SK-N-SH (cell line): ENCODE data around the gene SLC7A5. TPM values are rescaled to one million over a fixed set of nuclear protein-coding genes. Genes with fewer than 3 reads are reported as not detected.

ENCODE experiments used
- CTCF ChIA-PET: fragments of 300-600, 350-600 bp; formaldehyde crosslinking; extraction: SDS; loops from one replicate; lab custom pipeline; 2021; lab: Yijun Ruan, JAX
- POLR2A ChIA-PET: fragments of 350-600 bp; sonication (Branson Sonifier 250); formaldehyde crosslinking; extraction: SDS; loops from one replicate; lab custom pipeline; 2020; ENCODE audit warnings: antibody characterized with exemption, inconsistent platforms; lab: Yijun Ruan, JAX
- DNase-seq: peaks from one replicate; pipeline ENCODE4 v3.0.0; 2012
- H2AFZ ChIP-seq: fragments of 200-600 bp; sonication (generic); 2 replicates; pipeline ENCODE4 v1.8.1; 2016; ENCODE audit warnings: antibody characterized with exemption, mild to moderate bottlenecking, low read depth
- H3F3A ChIP-seq: fragments of 200-600 bp; sonication (generic); replicated peaks from 2 replicates; pipeline ENCODE3; 2016; ENCODE audit warnings: antibody characterized with exemption, mild to moderate bottlenecking; ENCODE audit not compliant: insufficient read depth
- H3K27ac ChIP-seq, 2 experiments: fragments of 200-500 bp in 1 of 2; fragments of 200-600 bp in 1 of 2; sonication (Bioruptor generic) in 1 of 2; sonication (generic), shearing (Covaris generic) in 1 of 2; 2 replicates each; pipeline versions ENCODE4 v1.5.1 to v1.6.1; 2014 to 2016; ENCODE audit warnings: low read depth in 2 of 2, inconsistent platforms in 1 of 2, low read length in 1 of 2, mild to moderate bottlenecking in 1 of 2, mixed read lengths in 1 of 2
- H3K27me3 ChIP-seq: fragments of 200-600 bp; sonication (generic), shearing (Covaris generic); 2 replicates; pipeline ENCODE4 v1.6.1; 2016; ENCODE audit warnings: mixed run types; ENCODE audit not compliant: insufficient read depth
- H3K36me3 ChIP-seq, 2 experiments: fragments of 200-500 bp in 1 of 2; fragments of 200-600 bp in 1 of 2; sonication (Bioruptor generic) in 1 of 2; sonication (generic) in 1 of 2; replicated peaks in 1 of 2; 2 replicates each; pipeline versions ENCODE3 to v1.5.1; 2014 to 2016; ENCODE audit warnings: low read length in 1 of 2, mild to moderate bottlenecking in 1 of 2; ENCODE audit not compliant: insufficient read depth in 2 of 2, control insufficient read depth in 1 of 2
- H3K4me1 ChIP-seq, 2 experiments: fragments of 200-500 bp in 1 of 2; fragments of 200-600 bp in 1 of 2; sonication (Bioruptor generic) in 1 of 2; sonication (generic), shearing (Covaris generic) in 1 of 2; 2 replicates each; pipeline versions ENCODE4 v1.5.1 to v1.6.1; 2014 to 2016; ENCODE audit warnings: low read depth in 1 of 2, low read length in 1 of 2, mixed run types in 1 of 2; ENCODE audit not compliant: insufficient read depth in 2 of 2, control insufficient read depth in 1 of 2
- H3K4me2 ChIP-seq: fragments of 200-600 bp; sonication (generic), shearing (Covaris generic); 2 replicates; pipeline ENCODE4 v1.6.1; 2017; ENCODE audit warnings: mixed run types
- H3K4me3 ChIP-seq, 2 experiments: fragments of 200-500 bp in 1 of 2; fragments of 200-600 bp in 1 of 2; sonication (Bioruptor generic) in 1 of 2; sonication (generic), shearing (Covaris generic) in 1 of 2; 2 replicates each; pipeline versions ENCODE4 v1.5.1 to v1.8.1; 2014 to 2016; ENCODE audit warnings: low read depth in 2 of 2, inconsistent platforms in 1 of 2, low read length in 1 of 2, mild to moderate bottlenecking in 1 of 2, mixed read lengths in 1 of 2, moderate library complexity in 1 of 2
- H3K79me2 ChIP-seq: fragments of 200-600 bp; sonication (generic); 2 replicates; pipeline ENCODE4 v1.8.1; 2017; ENCODE audit warnings: mild to moderate bottlenecking; ENCODE audit not compliant: insufficient read depth
- H3K9ac ChIP-seq: fragments of 200-600 bp; sonication (generic); 2 replicates; pipeline ENCODE4 v1.6.1; 2017; ENCODE audit warnings: mixed run types
- H3K9me2 ChIP-seq: fragments of 200-600 bp; sonication (generic); 2 replicates; pipeline ENCODE4 v1.6.1; 2017; ENCODE audit warnings: mixed run types
- H3K9me3 ChIP-seq: fragments of 200-600 bp; sonication (generic); 2 replicates; pipeline ENCODE4 v1.6.1; 2017; ENCODE audit warnings: mixed run types, mild to moderate bottlenecking, moderate library complexity
- H4K20me1 ChIP-seq: fragments of 200-600 bp; sonication (generic); 2 replicates; pipeline ENCODE4 v1.6.1; 2017; ENCODE audit warnings: mild to moderate bottlenecking, mixed run types; ENCODE audit not compliant: insufficient read depth
- CHD2 ChIP-seq: fragments of 150-350 bp; IDR thresholded peaks from 2 replicates; pipeline ENCODE4 v1.6.1; 2018; ENCODE audit warnings: low read length; ENCODE audit not compliant: partially characterized antibody
- EZH2phosphoT487 ChIP-seq: fragments of 200-600 bp; sonication (generic); IDR thresholded peaks from 2 replicates; pipeline ENCODE4 v1.6.1; 2017; ENCODE audit warnings: low read depth, mixed run types, mild to moderate bottlenecking, antibody characterized with exemption, moderate library complexity, borderline replicate concordance
- MEF2A ChIP-seq: IDR thresholded peaks from 2 replicates; pipeline ENCODE4 v1.4.0; 2012; ENCODE audit warnings: low read depth, borderline replicate concordance
- NRF1 ChIP-seq: IDR thresholded peaks from 2 replicates; pipeline ENCODE4 v1.6.1; 2012; ENCODE audit warnings: low read depth, mild to moderate bottlenecking, low read length
- POLR2AphosphoS5 ChIP-seq: IDR thresholded peaks from 2 replicates; pipeline ENCODE4 v1.6.1; 2012; ENCODE audit warnings: low read depth, low read length
- RCOR1 ChIP-seq: fragments of 150-350 bp; IDR thresholded peaks from 2 replicates; pipeline ENCODE4 v1.6.1; 2017; ENCODE audit warnings: antibody characterized with exemption, low read length
- TEAD4 ChIP-seq: IDR thresholded peaks from 2 replicates; pipeline ENCODE4 v1.4.0; 2012; ENCODE audit warnings: mild to moderate bottlenecking, borderline replicate concordance; ENCODE audit not compliant: insufficient read depth
- WGBS: methylation state at CpG from one replicate; pipeline ENCODE4 v1.1.6; 2017; ENCODE audit warnings: low lambda C conversion rate; 5-methylcytosine and 5-hydroxymethylcytosine counted together
- polyA plus RNA-seq, 3 experiments: library from polyadenylated mRNA; depleted of rRNA; stranded (reverse); fragments of >200 nt; gene quantifications; 2 replicates each; pipeline ENCODE4 v1.2.3, GENCODE V29; 2012
- TF ChIP-seq, protein P1 (sequence below): IDR thresholded peaks from 2 replicates; pipeline ENCODE4 v1.4.0; 2012; ENCODE audit warnings: low read depth, borderline replicate concordance
- TF ChIP-seq, protein P2 (sequence below): fragments of 150-350 bp; IDR thresholded peaks from 2 replicates; pipeline ENCODE4 v1.6.1; 2017; ENCODE audit warnings: antibody characterized with exemption, low read length, low read depth, borderline replicate concordance
- TF ChIP-seq, protein P3 (sequence below): fragments of 150-350 bp; IDR thresholded peaks from 2 replicates; pipeline ENCODE4 v1.6.1; 2016; ENCODE audit warnings: mild to moderate bottlenecking, low read depth, low read length
- TF ChIP-seq, protein P4 (sequence below): IDR thresholded peaks from 2 replicates; pipeline ENCODE4 v1.4.0; 2012; ENCODE audit warnings: low read depth

The SLC7A5 gene
- polyA plus RNA-seq, 1 of the 3 experiments (the other 2 are of a cell fraction), result 15.1 TPM

DNA sequence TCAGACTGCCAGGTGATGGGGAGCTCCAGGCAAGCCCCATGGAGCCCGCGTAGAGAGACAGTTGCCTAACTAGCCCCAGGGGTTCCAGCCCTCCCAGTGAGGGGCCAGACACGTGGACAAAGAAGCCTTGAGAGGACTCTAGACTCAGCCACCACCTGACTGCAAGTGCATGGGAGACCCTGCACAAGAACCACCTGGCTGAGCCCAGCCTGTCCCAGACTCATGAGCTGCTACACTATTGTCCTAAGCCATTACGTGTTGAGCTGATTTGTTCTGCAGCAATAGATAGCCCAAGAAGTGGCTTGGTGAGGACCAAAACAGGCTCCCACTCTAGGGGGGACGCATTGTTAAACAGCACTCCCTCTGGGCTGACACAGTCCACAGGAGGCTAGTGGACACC is 65.9 kb downstream of the SLC7A5 start:
- ChIA-PET POLR2A (no interaction called here), CTCF (interaction anchor here (0.8 to 13.2 kb wide), 5 partner anchors 9 to 68 kb away, joined by 4 to 113 read pairs (median 5); no protein-coding TSS in a partner anchor)

DNA sequence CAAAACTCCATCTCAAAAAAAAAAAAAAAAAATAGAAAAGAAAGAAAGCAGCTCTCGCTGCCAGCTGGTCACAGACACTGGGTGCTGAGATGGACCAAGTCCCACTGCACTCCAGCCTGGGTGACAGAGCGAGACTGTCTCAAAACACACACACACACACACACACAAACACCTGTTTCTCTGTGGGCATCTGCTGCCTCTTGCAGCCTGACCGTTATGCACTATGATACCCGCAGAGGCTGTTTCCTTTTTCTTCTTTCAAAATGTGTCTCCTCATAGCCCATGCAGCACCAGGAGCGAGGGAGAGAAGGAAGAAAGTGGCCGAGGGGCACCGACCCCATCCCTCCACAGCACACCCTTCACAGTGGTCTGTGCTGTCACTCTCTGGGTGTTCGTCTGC is 66.6 kb downstream of the SLC7A5 start:
- Histone ChIP-seq H3K9ac (no peak overlapping the region), H3K36me3 (no peaks in the 10 kb centered on the region), H4K20me1 (no peaks in the 10 kb centered on the region), H3K4me3 (no peak overlapping the region), H3K79me2 (no peaks in the 10 kb centered on the region), H3K4me2 (no peak overlapping the region), H3K27me3 (no peaks in the 10 kb centered on the region), H3K4me1 (peaks cover 12 to 18% of the 10 kb centered on the region in 2 experiments; a peak in 2 of 4 replicates), H2AFZ (no peak overlapping the region), H3K9me3 (no peaks in the 10 kb centered on the region), H3K9me2 (no peaks in the 10 kb centered on the region), H3F3A (no peaks in the 10 kb centered on the region), H3K27ac (no peak overlapping the region)
- TF ChIP-seq CHD2 (no peak), NRF1 (no peak), RCOR1 (no peak)
- DNase-seq, result no peak
- 64% methylated on average over 4 of the region's 8 CpGs for WGBS
- CTCF ChIA-PET, result interaction anchor here (1.8 to 13.2 kb wide), 3 partner anchors 8 to 69 kb away, joined by 5 to 113 read pairs (median 5); no protein-coding TSS in a partner anchor
- POLR2A ChIA-PET, result no interaction called here

More for the DNA sequence above, 65.9 kb downstream of the SLC7A5 start:
- no peak for DNase-seq
- H3K36me3 ChIP-seq, result no peaks in the 10 kb centered on the region
- H3K9me2 ChIP-seq, result no peaks in the 10 kb centered on the region
- no peaks in the 10 kb centered on the region for H4K20me1 ChIP-seq
- peaks cover 12 to 18% of the 10 kb centered on the region in 2 experiments; a peak in 2 of 4 replicates for H3K4me1 ChIP-seq
- WGBS, result 58% methylated on average over 2 of the region's 5 CpGs
- TF ChIP-seq MEF2A (no peak), NRF1 (no peak)
- TF ChIP-seq, protein P1, sequence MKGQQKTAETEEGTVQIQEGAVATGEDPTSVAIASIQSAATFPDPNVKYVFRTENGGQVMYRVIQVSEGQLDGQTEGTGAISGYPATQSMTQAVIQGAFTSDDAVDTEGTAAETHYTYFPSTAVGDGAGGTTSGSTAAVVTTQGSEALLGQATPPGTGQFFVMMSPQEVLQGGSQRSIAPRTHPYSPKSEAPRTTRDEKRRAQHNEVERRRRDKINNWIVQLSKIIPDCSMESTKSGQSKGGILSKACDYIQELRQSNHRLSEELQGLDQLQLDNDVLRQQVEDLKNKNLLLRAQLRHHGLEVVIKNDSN, result no peak
- TF ChIP-seq, protein P2, sequence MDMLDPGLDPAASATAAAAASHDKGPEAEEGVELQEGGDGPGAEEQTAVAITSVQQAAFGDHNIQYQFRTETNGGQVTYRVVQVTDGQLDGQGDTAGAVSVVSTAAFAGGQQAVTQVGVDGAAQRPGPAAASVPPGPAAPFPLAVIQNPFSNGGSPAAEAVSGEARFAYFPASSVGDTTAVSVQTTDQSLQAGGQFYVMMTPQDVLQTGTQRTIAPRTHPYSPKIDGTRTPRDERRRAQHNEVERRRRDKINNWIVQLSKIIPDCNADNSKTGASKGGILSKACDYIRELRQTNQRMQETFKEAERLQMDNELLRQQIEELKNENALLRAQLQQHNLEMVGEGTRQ, result no peak
- H3K27ac ChIP-seq, result no peak overlapping the region
- no peaks in the 10 kb centered on the region for H3K9me3 ChIP-seq
- H3K4me3 ChIP-seq, result no peak overlapping the region
- H3K4me2 ChIP-seq, result no peak overlapping the region
- H3K79me2 ChIP-seq, result no peaks in the 10 kb centered on the region
- no peaks in the 10 kb centered on the region for H3F3A ChIP-seq
- H3K27me3 ChIP-seq, result no peaks in the 10 kb centered on the region
- no peak overlapping the region for H3K9ac ChIP-seq
- no peak overlapping the region for H2AFZ ChIP-seq

DNA sequence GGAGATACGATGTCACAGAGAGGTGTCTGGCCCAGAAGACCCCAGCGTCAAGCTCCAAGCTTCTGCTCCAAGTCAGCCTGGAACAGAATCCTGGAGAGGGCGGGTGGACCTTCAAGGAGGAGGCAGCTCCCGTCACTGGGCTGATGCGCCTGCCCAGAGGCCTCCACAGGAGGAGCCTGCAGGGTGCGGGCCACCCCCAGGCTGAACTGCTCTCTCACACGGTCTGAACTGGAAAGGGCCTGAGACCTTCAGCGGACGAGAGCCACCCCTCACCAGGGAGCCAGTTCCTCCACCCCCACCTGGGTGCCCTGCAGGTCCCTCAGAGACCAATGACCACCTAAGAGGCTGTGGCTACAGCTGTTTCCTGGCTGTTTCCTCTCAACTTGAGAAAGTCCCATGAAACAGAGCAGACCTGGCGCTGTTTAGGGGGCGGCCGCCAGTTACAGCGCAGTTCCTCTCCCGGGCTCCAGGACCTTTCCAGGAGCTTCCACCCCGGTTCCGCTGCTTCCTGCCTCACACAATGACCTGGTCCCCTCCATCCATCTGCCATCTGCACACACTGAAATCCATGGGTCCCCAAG is 67.5 kb downstream of the SLC7A5 start:
- Histone ChIP-seq H3K9me2 (no peaks in the 10 kb centered on the region), H3K4me2 (no peak overlapping the region), H3K9ac (no peak overlapping the region), H3K9me3 (no peaks in the 10 kb centered on the region), H3K4me3 (no peak overlapping the region), H3F3A (no peaks in the 10 kb centered on the region), H3K27me3 (no peaks in the 10 kb centered on the region), H2AFZ (no peak overlapping the region), H3K36me3 (no peaks in the 10 kb centered on the region), H4K20me1 (no peaks in the 10 kb centered on the region), H3K79me2 (no peaks in the 10 kb centered on the region), H3K27ac (no peak overlapping the region), H3K4me1 (peaks cover 6 to 12% of the 10 kb centered on the region in 2 experiments; a peak in 2 of 4 replicates)
- no peak for DNase-seq
- TF ChIP-seq, protein P3, sequence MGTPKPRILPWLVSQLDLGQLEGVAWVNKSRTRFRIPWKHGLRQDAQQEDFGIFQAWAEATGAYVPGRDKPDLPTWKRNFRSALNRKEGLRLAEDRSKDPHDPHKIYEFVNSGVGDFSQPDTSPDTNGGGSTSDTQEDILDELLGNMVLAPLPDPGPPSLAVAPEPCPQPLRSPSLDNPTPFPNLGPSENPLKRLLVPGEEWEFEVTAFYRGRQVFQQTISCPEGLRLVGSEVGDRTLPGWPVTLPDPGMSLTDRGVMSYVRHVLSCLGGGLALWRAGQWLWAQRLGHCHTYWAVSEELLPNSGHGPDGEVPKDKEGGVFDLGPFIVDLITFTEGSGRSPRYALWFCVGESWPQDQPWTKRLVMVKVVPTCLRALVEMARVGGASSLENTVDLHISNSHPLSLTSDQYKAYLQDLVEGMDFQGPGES, result no peak
- no peak for TF ChIP-seq TEAD4
- TF ChIP-seq, protein P4, sequence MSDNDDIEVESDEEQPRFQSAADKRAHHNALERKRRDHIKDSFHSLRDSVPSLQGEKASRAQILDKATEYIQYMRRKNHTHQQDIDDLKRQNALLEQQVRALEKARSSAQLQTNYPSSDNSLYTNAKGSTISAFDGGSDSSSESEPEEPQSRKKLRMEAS, result no peak
- no peak for TF ChIP-seq CHD2
- no peak for TF ChIP-seq NRF1
- TF ChIP-seq EZH2phosphoT487, result no peak
- no peak for TF ChIP-seq POLR2AphosphoS5
- 91% methylated on average over 9 of the region's 16 CpGs for WGBS
- POLR2A ChIA-PET, result no interaction called here
- CTCF ChIA-PET, result interaction anchor here (1.4 to 13.2 kb wide), 2 partner anchors 22 to 70 kb away, joined by 5 to 113 read pairs; no protein-coding TSS in a partner anchor
